GM21786 (cell line): ENCODE results near the gene IER3IP1.
A peak's percentile ranks its signal among the peaks of the same experiment; 100 is the strongest.
"Not testable (repeated sequence)": the region's sequence is repeated elsewhere in the genome, so short reads cannot be mapped to it uniquely, and the experiment has no call there.

Experiments
- ATAC-seq: cut with Tn5 transposase; IDR thresholded peaks from one replicate; pipeline ENCODE4 v1.9.1; 2021; ENCODE audit not compliant: unreplicated experiment

Gene IER3IP1

GRCh38 chr18:47175898-47176575, at the start of gene IER3IP1:
TSS of gene IER3IP1 (minus strand) at chr18:47176364. CDS start at chr18:47176277, 87 bp downstream.
- peak; percentile 88 for ATAC-seq

GRCh38 chr18:47215554-47216138, 39.5 kb upstream of the IER3IP1 start:
- ATAC-seq, result no peak

GRCh38 chr18:47209171-47209570, 33.0 kb upstream of the IER3IP1 start:
- no peak for ATAC-seq

GRCh38 chr18:47206945-47207637, 30.9 kb upstream of the IER3IP1 start:
- ATAC-seq, result no peak

- no peak for ATAC-seq
Observed at GRCh38 chr18:47204908-47205522, 28.9 kb upstream of the IER3IP1 start.

GRCh38 chr18:47203626-47204464, 27.7 kb upstream of the IER3IP1 start:
- ATAC-seq, result no peak

- not testable (repeated sequence) for ATAC-seq
Observed at GRCh38 chr18:47195961-47196360, 19.8 kb upstream of the IER3IP1 start.

- no peak for ATAC-seq
Observed at GRCh38 chr18:47191961-47192360, 15.8 kb upstream of the IER3IP1 start.

GRCh38 chr18:47187721-47188120, 11.6 kb upstream of the IER3IP1 start:
- ATAC-seq, result no peak

- no peak for ATAC-seq
Observed at GRCh38 chr18:47184419-47185050, 8.4 kb upstream of the IER3IP1 start.

GRCh38 chr18:47182156-47182555, 6.0 kb upstream of the IER3IP1 start:
- not testable (repeated sequence) for ATAC-seq

GRCh38 chr18:47180765-47181164, 4.6 kb upstream of the IER3IP1 start:
- ATAC-seq, result no peak

GRCh38 chr18:47179520-47179919, 3.4 kb upstream of the IER3IP1 start:
- ATAC-seq, result no peak

- ATAC-seq, result no peak
Observed at GRCh38 chr18:47175283-47175897, 774 bp downstream of the IER3IP1 start.

GRCh38 chr18:47174545-47175116, 1.5 kb downstream of the IER3IP1 start:
- ATAC-seq, result no peak

GRCh38 chr18:47172476-47172875, 3.7 kb downstream of the IER3IP1 start:
- ATAC-seq, result no peak

GRCh38 chr18:47168913-47169312, 7.3 kb downstream of the IER3IP1 start:
- no peak for ATAC-seq

- ATAC-seq, result no peak
Observed at GRCh38 chr18:47168509-47168908, 7.7 kb downstream of the IER3IP1 start.

GRCh38 chr18:47166294-47166693, 9.9 kb downstream of the IER3IP1 start:
- ATAC-seq, result no peak

GRCh38 chr18:47163241-47163640, 12.9 kb downstream of the IER3IP1 start:
- peak; percentile 75 for ATAC-seq
